SH-SY5Y (cell line): ENCODE measurements around the gene CLEC16A.

Experiments used
- GATA2 ChIP-seq: IDR thresholded peaks from 2 replicates; pipeline ENCODE4 v1.6.1; 2011; ENCODE audit warnings: mild to moderate bottlenecking, low read depth, low read length
- GATA3 ChIP-seq: IDR thresholded peaks from 2 replicates; pipeline ENCODE4 v1.6.1; 2011; ENCODE audit warnings: low read depth, mild to moderate bottlenecking, low read length, moderate library complexity

GRCh38 chr16:11140098-11140375 lies 195.7 kb downstream of the CLEC16A start:
- TF ChIP-seq GATA2: no peak
- no peak for TF ChIP-seq GATA3
